K562 (cell line): Measurements from ENCODE around the gene MBOAT2. TPM values are rescaled to one million over a fixed set of nuclear protein-coding genes. Genes with fewer than 3 reads are reported as not detected.

Source experiments
- ATAC-seq: fragments of 200-7000 bp; cut with Tn5 transposase; 3 replicates; pipeline ENCODE4 v1.9.1; 2020; ENCODE audit warnings: moderate library complexity
- BruUV-seq: library from RNA; stranded (reverse); fragments of 400-500 nt; replicated peaks from 2 replicates; lab custom pipeline; 2021; lab: Mats Ljungman, UMichigan
- CTCF ChIA-PET: fragments of 300-600 bp; formaldehyde crosslinking; extraction: SDS; loops from one replicate; lab custom pipeline; 2021; ENCODE audit warnings: low intra/inter-chr PET ratio; lab: Yijun Ruan, JAX
- POLR2A ChIA-PET: fragments of 300-600, 350-650 bp; sonication (Branson Sonifier 250); formaldehyde crosslinking; extraction: SDS; loops from one replicate; lab custom pipeline; 2021; ENCODE audit warnings: antibody characterized with exemption, inconsistent platforms; lab: Yijun Ruan, JAX
- DNase-seq, 4 experiments: peaks; one replicate each; pipeline versions ENCODE4 v3.0.0 to v3.0.0-alpha.2; 2011 to 2018; ENCODE audit warnings: low spot score in 3 of 4, mixed read lengths in 3 of 4; ENCODE audit errors: extremely low read depth in 1 of 4
- FAIRE-seq: peaks from 2 replicates; lab custom pipeline; 2011; peaks lifted over from hg19 to GRCh38; lab: Jason Lieb, UNC
- H2AFZ ChIP-seq: 2 replicates; pipeline ENCODE4 v1.6.0; 2011; ENCODE audit warnings: low read depth, low read length, control low read depth, inconsistent platforms
- H3K27ac ChIP-seq: fragments of 200-600 bp; 3 replicates; pipeline ENCODE4 v1.8.0; 2011; ENCODE audit warnings: low read depth, mild to moderate bottlenecking, control low read depth, inconsistent platforms, low read length, moderate library complexity, mixed read lengths; ENCODE audit errors: extremely low read depth
- H3K27me3 ChIP-seq, 2 experiments: fragments of 300-600 bp in 1 of 2; 2 replicates in 1 of 2; 3 replicates in 1 of 2; pipeline versions ENCODE4 v1.6.0 to v1.8.0; 2011; ENCODE audit warnings: inconsistent platforms in 2 of 2, low read length in 2 of 2, mild to moderate bottlenecking in 1 of 2, mixed read lengths in 1 of 2, moderate library complexity in 1 of 2; ENCODE audit not compliant: control insufficient read depth in 2 of 2, insufficient read depth in 2 of 2
- H3K36me3 ChIP-seq: fragments of 300-600 bp; 3 replicates; pipeline ENCODE4 v1.8.0; 2011; ENCODE audit warnings: mild to moderate bottlenecking, low read length, inconsistent platforms; ENCODE audit not compliant: control insufficient read depth, insufficient read depth
- H3K4me1 ChIP-seq, 2 experiments: fragments of 200-600 bp in 1 of 2; replicated peaks in 1 of 2; 2 replicates in 1 of 2; 3 replicates in 1 of 2; pipeline versions ENCODE4 v1.5.1 to v1.8.0; 2011; ENCODE audit warnings: inconsistent platforms in 2 of 2, low read length in 2 of 2, mild to moderate bottlenecking in 1 of 2, mixed read lengths in 1 of 2, moderate library complexity in 1 of 2; ENCODE audit not compliant: control insufficient read depth in 2 of 2, insufficient read depth in 2 of 2
- H3K4me2 ChIP-seq: 2 replicates; pipeline ENCODE4 v1.6.1; 2011; ENCODE audit warnings: low read length, control low read depth, inconsistent platforms, mixed read lengths; ENCODE audit not compliant: insufficient read depth
- H3K4me3 ChIP-seq: fragments of 200-600 bp; sonication (generic), shearing (Covaris generic); 2 replicates; pipeline ENCODE4 v1.5.1; 2016; ENCODE audit warnings: control low read depth, inconsistent platforms
- H3K79me2 ChIP-seq: fragments of 200-600 bp; 3 replicates; pipeline ENCODE4 v1.8.0; 2011; ENCODE audit warnings: low read length, inconsistent platforms; ENCODE audit not compliant: control insufficient read depth, insufficient read depth
- H3K9ac ChIP-seq, 2 experiments: 2 replicates each; pipeline versions ENCODE4 v1.6.0 to v1.6.1; 2011; ENCODE audit warnings: low read depth in 2 of 2, low read length in 2 of 2, control low read depth in 1 of 2, inconsistent platforms in 1 of 2, mild to moderate bottlenecking in 1 of 2, mixed read lengths in 1 of 2; ENCODE audit not compliant: insufficient read depth in 1 of 2
- H3K9me1 ChIP-seq: one replicate; pipeline ENCODE4 v1.6.0; 2011; ENCODE audit warnings: inconsistent platforms, mild to moderate bottlenecking, low read length, moderate library complexity; ENCODE audit not compliant: control insufficient read depth, insufficient read depth
- H3K9me3 ChIP-seq: replicated peaks from 2 replicates; pipeline ENCODE4 v1.5.1; 2011; ENCODE audit warnings: low read depth, low read length, inconsistent platforms; ENCODE audit not compliant: control insufficient read depth, insufficient read depth
- H4K20me1 ChIP-seq: replicated peaks from 2 replicates; pipeline ENCODE4 v1.6.1; 2011; ENCODE audit warnings: low read length, inconsistent platforms, mixed read lengths; ENCODE audit not compliant: control insufficient read depth, insufficient read depth
- EHMT2 ChIP-seq: fragments of 450-650 bp; IDR thresholded peaks from 2 replicates; pipeline ENCODE4 v1.6.1; 2018; ENCODE audit warnings: antibody characterized with exemption
- FOXK2 ChIP-seq, 2 experiments: fragments of 450-650 bp; IDR thresholded peaks in 1 of 2; conservative IDR thresholded peaks in 1 of 2; 2 replicates each; pipeline ENCODE4 v1.6.1; 2016; ENCODE audit warnings: low read depth in 2 of 2, mild to moderate bottlenecking in 1 of 2
- HDAC3 ChIP-seq: fragments of 450-650 bp; IDR thresholded peaks from 2 replicates; pipeline ENCODE4 v1.6.1; 2018; ENCODE audit warnings: borderline replicate concordance, mild to moderate bottlenecking, moderate library complexity; ENCODE audit not compliant: partially characterized antibody
- IFI16 ChIP-seq: fragments of 250-450 bp; sonication (Bioruptor Pico); IDR thresholded peaks from 2 replicates; pipeline ENCODE4 v2.1.2; 2022; ENCODE audit warnings: mild to moderate bottlenecking, inconsistent platforms
- SMC3 ChIP-seq: conservative IDR thresholded peaks from 2 replicates; pipeline ENCODE4 v1.6.1; 2011; ENCODE audit warnings: low read depth, low read length, improper control_type of control experiment; ENCODE audit not compliant: insufficient read depth
- TAL1 ChIP-seq: fragments of 450-650 bp; IDR thresholded peaks from 2 replicates; pipeline ENCODE4 v1.6.1; 2016; ENCODE audit warnings: mild to moderate bottlenecking
- WGBS: fragments of 100-300 bp; shearing (Covaris generic); methylation state at CpG from one replicate; pipeline ENCODE4 v1.1.6; 2016; ENCODE audit warnings: low coverage, mixed read lengths; ENCODE audit not compliant: insufficient coverage; ENCODE audit errors: missing lambda C conversion rate; 5-methylcytosine and 5-hydroxymethylcytosine counted together
- in situ Hi-C: fragments of 300-500 bp; cut with MboI; formaldehyde crosslinking; loops from 4 replicates; pipeline ENCODE4 v1.15.0; 2018; ENCODE audit warnings: inconsistent platforms, mixed read lengths
- intact Hi-C: fragments of 100-400 bp; cut with micrococcal nuclease; formaldehyde crosslinking; loops from 2 replicates; pipeline ENCODE4 v1.14.2; 2022
- polyA plus RNA-seq, 8 experiments: library from polyadenylated mRNA; depleted of rRNA in 4 of 8; stranded (reverse) in 5 of 8; unstranded in 3 of 8; fragments of >200 nt; fragmentation: Nextera tagmentation in 2 of 8; fragmentation: Illumina TruSeq in 1 of 8; extraction: Ambion mirVana in 2 of 8; extraction: Trizol in 1 of 8; gene quantifications; 2 replicates each; pipeline versions ENCODE4 v1.2.1 to v1.2.3, GENCODE V29; 2011 to 2014; ENCODE audit warnings: inconsistent platforms in 1 of 8, missing spikeins in 1 of 8
- total RNA-seq, 7 experiments: library from RNA; depleted of rRNA in 6 of 7; stranded (reverse); fragments of >200 nt in 6 of 7; fragmentation: Illumina TruSeq in 2 of 7; extraction: Trizol in 2 of 7; gene quantifications; 2 replicates each; pipeline versions ENCODE4 v1.2.1 to v1.2.3, GENCODE V29; 2011 to 2021; ENCODE audit warnings: low replicate concordance in 1 of 7
- TF ChIP-seq, protein P1 (sequence below): fragments of 450-650 bp; IDR thresholded peaks from 2 replicates; pipeline ENCODE4 v1.6.1; 2018; ENCODE audit warnings: mild to moderate bottlenecking, low read depth; ENCODE audit not compliant: partially characterized antibody
- TF ChIP-seq, protein P2 (sequence below): fragments of 450-650 bp; IDR thresholded peaks from 2 replicates; pipeline ENCODE4 v1.7.1; 2018; ENCODE audit warnings: mild to moderate bottlenecking, low read depth; ENCODE audit not compliant: partially characterized antibody

Gene MBOAT2
- total and polyA plus RNA-seq, 9 of the 15 experiments (the other 6 are each of a cell fraction or from before 2014, with no cell fraction given), result 8.4 to 122 (median 27.6) TPM

DNA sequence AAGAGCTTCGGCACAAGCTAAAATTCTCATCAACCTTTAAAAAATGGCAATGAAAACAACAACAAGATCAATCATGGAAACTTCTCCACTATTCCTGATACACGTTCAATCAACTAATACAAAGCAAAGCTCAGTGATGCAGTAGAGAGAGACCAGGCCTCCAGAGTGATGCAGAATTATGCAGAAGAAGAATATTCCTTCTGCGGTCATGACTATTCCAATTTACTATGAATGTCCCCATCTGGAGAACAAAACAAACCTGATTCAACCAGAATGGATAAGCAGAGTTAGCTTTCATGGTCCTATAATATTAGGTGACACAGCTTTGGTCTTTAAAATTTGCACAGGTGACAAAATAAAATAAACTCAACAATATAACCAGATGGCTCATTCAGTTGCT, 12.5 kb upstream of the MBOAT2 start:
- POLR2A ChIA-PET, result interaction anchor here (1.0 to 2.2 kb wide), 3 partner anchors 9 to 164 kb away, joined by 3 to 8 read pairs (median 5); partner anchors contain the start of gene MBOAT2
- Histone ChIP-seq H3K9me3 (no peaks in the 10 kb centered on the region), H3K9me1 (no peaks in the 10 kb centered on the region), H3K9ac (no peak overlapping the region), H3K79me2 (no peaks in the 10 kb centered on the region), H3K36me3 (no peaks in the 10 kb centered on the region), H2AFZ (no peak overlapping the region; the same call in 1 of the 2 replicates), H4K20me1 (no peaks in the 10 kb centered on the region), H3K4me2 (no peak overlapping the region), H3K4me1 (0 out of 5 replicates have a peak, but pooled peaks cover 0 to 7% of the 10 kb centered on the region in 2 experiments), H3K27ac (no peak overlapping the region), H3K27me3 (no peaks in the 10 kb centered on the region), H3K4me3 (no peak overlapping the region)
- TF ChIP-seq FOXK2 (conservative IDR thresholded peaks at IDR 0.05 in 1 of 2, IDR thresholded peaks at IDR 0.05 in 1 of 2; ENCODE audit: low read depth in 2 of 2), result no peak
- TF ChIP-seq HDAC3, result no peak
- TF ChIP-seq, protein P1, sequence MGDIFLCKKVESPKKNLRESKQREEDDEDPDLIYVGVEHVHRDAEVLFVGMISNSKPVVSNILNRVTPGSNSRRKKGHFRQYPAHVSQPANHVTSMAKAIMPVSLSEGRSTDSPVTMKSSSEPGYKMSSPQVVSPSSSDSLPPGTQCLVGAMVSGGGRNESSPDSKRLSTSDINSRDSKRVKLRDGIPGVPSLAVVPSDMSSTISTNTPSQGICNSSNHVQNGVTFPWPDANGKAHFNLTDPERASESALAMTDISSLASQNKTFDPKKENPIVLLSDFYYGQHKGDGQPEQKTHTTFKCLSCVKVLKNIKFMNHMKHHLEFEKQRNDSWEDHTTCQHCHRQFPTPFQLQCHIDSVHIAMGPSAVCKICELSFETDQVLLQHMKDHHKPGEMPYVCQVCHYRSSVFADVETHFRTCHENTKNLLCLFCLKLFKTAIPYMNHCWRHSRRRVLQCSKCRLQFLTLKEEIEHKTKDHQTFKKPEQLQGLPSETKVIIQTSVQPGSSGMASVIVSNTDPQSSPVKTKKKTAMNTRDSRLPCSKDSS, result no peak
- 72% methylated on average over 3 of the region's 3 CpGs for WGBS
- DNase-seq, result no peak
- ATAC-seq, result no peak
- no peak for FAIRE-seq
- intact Hi-C loops, result no loop called here
- CTCF ChIA-PET, result no interaction called here
- in situ Hi-C loops, result no loop called here
- BruUV-seq, result no TSS peak

DNA sequence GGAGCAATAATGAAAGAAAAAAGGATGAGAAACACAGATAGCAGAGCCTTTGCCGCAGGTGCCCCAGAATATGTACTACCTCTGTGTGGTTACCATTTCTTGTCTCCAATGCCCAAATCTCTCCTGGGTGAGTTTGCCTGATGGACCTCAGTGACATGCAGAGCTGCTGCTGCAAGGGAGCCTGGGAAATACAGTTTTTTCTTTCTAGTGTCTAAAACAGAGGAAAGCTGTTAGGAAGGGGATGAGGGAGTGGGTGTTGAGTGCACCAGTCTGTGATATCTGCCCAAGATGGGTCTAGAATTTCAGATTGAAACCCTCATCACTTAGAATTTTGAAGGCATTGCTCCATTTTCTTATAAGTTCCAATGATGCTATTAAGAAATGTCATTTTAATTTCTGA, 9.9 kb upstream of the MBOAT2 start:
- H3K9ac ChIP-seq, result no peak overlapping the region
- no peaks in the 10 kb centered on the region for H3K79me2 ChIP-seq
- no peaks in the 10 kb centered on the region for H3K36me3 ChIP-seq
- H3K4me2 ChIP-seq, result no peak overlapping the region
- ATAC-seq (no peak), DNase-seq (no peak), FAIRE-seq (no peak)
- no peaks in the 10 kb centered on the region for H3K9me3 ChIP-seq
- no peak overlapping the region for H2AFZ ChIP-seq
- WGBS, result 78% methylated on average over 1 of the region's 1 CpG
- no peak overlapping the region for H3K27ac ChIP-seq
- H3K4me3 ChIP-seq, result no peak overlapping the region
- intact Hi-C loops (no loop called here), in situ Hi-C loops (no loop called here)
- no peaks in the 10 kb centered on the region for H3K27me3 ChIP-seq
- ChIA-PET POLR2A (no interaction called here), CTCF (no interaction called here)
- TF ChIP-seq TAL1 (no peak), EHMT2 (no peak), IFI16 (CRISPR knock-in tag) (no peak), SMC3 (no peak)
- TF ChIP-seq, protein P2, sequence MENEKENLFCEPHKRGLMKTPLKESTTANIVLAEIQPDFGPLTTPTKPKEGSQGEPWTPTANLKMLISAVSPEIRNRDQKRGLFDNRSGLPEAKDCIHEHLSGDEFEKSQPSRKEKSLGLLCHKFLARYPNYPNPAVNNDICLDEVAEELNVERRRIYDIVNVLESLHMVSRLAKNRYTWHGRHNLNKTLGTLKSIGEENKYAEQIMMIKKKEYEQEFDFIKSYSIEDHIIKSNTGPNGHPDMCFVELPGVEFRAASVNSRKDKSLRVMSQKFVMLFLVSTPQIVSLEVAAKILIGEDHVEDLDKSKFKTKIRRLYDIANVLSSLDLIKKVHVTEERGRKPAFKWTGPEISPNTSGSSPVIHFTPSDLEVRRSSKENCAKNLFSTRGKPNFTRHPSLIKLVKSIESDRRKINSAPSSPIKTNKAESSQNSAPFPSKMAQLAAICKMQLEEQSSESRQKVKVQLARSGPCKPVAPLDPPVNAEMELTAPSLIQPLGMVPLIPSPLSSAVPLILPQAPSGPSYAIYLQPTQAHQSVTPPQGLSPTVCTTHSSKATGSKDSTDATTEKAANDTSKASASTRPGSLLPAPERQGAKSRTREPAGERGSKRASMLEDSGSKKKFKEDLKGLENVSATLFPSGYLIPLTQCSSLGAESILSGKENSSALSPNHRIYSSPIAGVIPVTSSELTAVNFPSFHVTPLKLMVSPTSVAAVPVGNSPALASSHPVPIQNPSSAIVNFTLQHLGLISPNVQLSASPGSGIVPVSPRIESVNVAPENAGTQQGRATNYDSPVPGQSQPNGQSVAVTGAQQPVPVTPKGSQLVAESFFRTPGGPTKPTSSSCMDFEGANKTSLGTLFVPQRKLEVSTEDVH, result no peak
- no peaks in the 10 kb centered on the region for H3K9me1 ChIP-seq
- no peaks in the 10 kb centered on the region for H4K20me1 ChIP-seq
- no TSS peak for BruUV-seq
- no peaks in the 10 kb centered on the region for H3K4me1 ChIP-seq
